Stimulated activated CD4-positive, alpha-beta T cell treated with anti-CD3 and anti-CD28 coated beads, Interleukin-4, amount 100 ng/mL, for 24 hours (primary cell): Measurements from ENCODE around the gene GRM4.
"Not testable (repeated sequence)": the region's sequence is repeated elsewhere in the genome, so short reads cannot be mapped to it uniquely, and the experiment has no call there.

Experiments
- DNase-seq: peaks from one replicate; pipeline ENCODE4 v3.0.0-alpha.2; 2020

GRM4 gene

GRCh38 chr6:34146021-34146782 is at the start of gene GRM4:
Gene GRM4 (minus strand): TSS chr6:34146087. CDS start chr6:34133496, 12,591 bp downstream.
- no peak for DNase-seq

GRCh38 chr6:34194772-34195171 is 48.9 kb upstream of the GRM4 start:
- DNase-seq: no peak

- no peak for DNase-seq
Observed at GRCh38 chr6:34190504-34191122, 44.7 kb upstream of the GRM4 start.

- peak; percentile 60 for DNase-seq
Observed at GRCh38 chr6:34189806-34190503, 44.1 kb upstream of the GRM4 start.

- DNase-seq: not testable (repeated sequence)
Observed at GRCh38 chr6:34184726-34185125, 38.8 kb upstream of the GRM4 start.

- peak; percentile 80 for DNase-seq
Observed at GRCh38 chr6:34182751-34183531, 37.1 kb upstream of the GRM4 start.

GRCh38 chr6:34181908-34182307 is 36.0 kb upstream of the GRM4 start:
- no peak for DNase-seq

GRCh38 chr6:34179106-34179720 is 33.3 kb upstream of the GRM4 start:
- DNase-seq: no peak

GRCh38 chr6:34178357-34179105 is 32.6 kb upstream of the GRM4 start:
- DNase-seq: no peak

GRCh38 chr6:34177181-34177591 is 31.3 kb upstream of the GRM4 start:
- DNase-seq: no peak

- DNase-seq: no peak
Observed at GRCh38 chr6:34176261-34177031, 30.6 kb upstream of the GRM4 start.

GRCh38 chr6:34174846-34175399 is 29.0 kb upstream of the GRM4 start:
- no peak for DNase-seq

- DNase-seq: no peak
Observed at GRCh38 chr6:34172961-34173775, 27.3 kb upstream of the GRM4 start.

GRCh38 chr6:34170346-34170745 is 24.5 kb upstream of the GRM4 start:
- no peak for DNase-seq

GRCh38 chr6:34169897-34170296 is 24.0 kb upstream of the GRM4 start:
- DNase-seq: no peak

GRCh38 chr6:34161857-34162515 is 16.1 kb upstream of the GRM4 start:
- DNase-seq: no peak

GRCh38 chr6:34159844-34160243 is 14.0 kb upstream of the GRM4 start:
- DNase-seq: no peak

- DNase-seq: no peak
Observed at GRCh38 chr6:34158876-34159275, 13.0 kb upstream of the GRM4 start.

- DNase-seq: no peak
Observed at GRCh38 chr6:34157851-34158250, 12.0 kb upstream of the GRM4 start.
